Measurements from ENCODE around the gene MYPN.
"Not testable (repeated sequence)": the region's sequence is repeated elsewhere in the genome, so short reads cannot be mapped to it uniquely, and the experiment has no call there.

Gene MYPN

GRCh38 chr10:68222391-68222790 is 113.1 kb downstream of the MYPN start:
- no peak for DNase-seq (ENCODE audit: low read depth in 2 of 3, low spot score in 1 of 3)

- DNase-seq (ENCODE audit: low read depth in 2 of 3, low spot score in 1 of 3), result no peak
Measured at GRCh38 chr10:68223535-68224165, 114.4 kb downstream of the MYPN start.

- no peak for DNase-seq (ENCODE audit: low read depth in 2 of 3, low spot score in 1 of 3)
Measured at GRCh38 chr10:68224810-68225209, 115.5 kb downstream of the MYPN start.

GRCh38 chr10:68230268-68230667 is 121.0 kb downstream of the MYPN start:
- DNase-seq (ENCODE audit: low read depth in 2 of 3, low spot score in 1 of 3), result no peak

GRCh38 chr10:68231106-68231816 is 122.0 kb downstream of the MYPN start:
- DNase-seq (ENCODE audit: low read depth in 2 of 3, low spot score in 1 of 3), result peak; percentile 2 to 23 (median 23)

- DNase-seq (ENCODE audit: low read depth in 2 of 3, low spot score in 1 of 3), result no peak
Measured at GRCh38 chr10:68231817-68232251, 122.5 kb downstream of the MYPN start, which contains the start of gene ATOH7. TSS of gene ATOH7 (minus strand) at chr10:68232113. CDS start at chr10:68231677, 436 bp downstream.

GRCh38 chr10:68233046-68233445 is 123.8 kb downstream of the MYPN start:
- no peak for DNase-seq (ENCODE audit: low read depth in 2 of 3, low spot score in 1 of 3)

- DNase-seq (ENCODE audit: low read depth in 2 of 3, low spot score in 1 of 3), result no peak
Measured at GRCh38 chr10:68235111-68235510, 125.8 kb downstream of the MYPN start.

- no peak for DNase-seq (ENCODE audit: low read depth in 2 of 3, low spot score in 1 of 3)
Measured at GRCh38 chr10:68235581-68235980, 126.3 kb downstream of the MYPN start.

GRCh38 chr10:68237173-68237572 is 127.9 kb downstream of the MYPN start:
- no peak for DNase-seq (ENCODE audit: low read depth in 2 of 3, low spot score in 1 of 3)

- DNase-seq (ENCODE audit: low read depth in 2 of 3, low spot score in 1 of 3), result no peak
Measured at GRCh38 chr10:68238371-68238770, 129.1 kb downstream of the MYPN start.

- no peak for DNase-seq (ENCODE audit: low read depth in 2 of 3, low spot score in 1 of 3)
Measured at GRCh38 chr10:68239069-68239468, 129.8 kb downstream of the MYPN start.

- DNase-seq (ENCODE audit: low read depth in 2 of 3, low spot score in 1 of 3), result no peak
Measured at GRCh38 chr10:68239596-68240150, 130.4 kb downstream of the MYPN start.

- DNase-seq (ENCODE audit: low read depth in 2 of 3, low spot score in 1 of 3), result no peak
Measured at GRCh38 chr10:68242051-68242450, 132.8 kb downstream of the MYPN start.

- not testable (repeated sequence) for DNase-seq (ENCODE audit: low read depth in 2 of 3, low spot score in 1 of 3)
Measured at GRCh38 chr10:68246397-68246796, 137.1 kb downstream of the MYPN start.

- DNase-seq (ENCODE audit: low read depth in 2 of 3, low spot score in 1 of 3), result no peak
Measured at GRCh38 chr10:68247931-68248330, 138.6 kb downstream of the MYPN start.

GRCh38 chr10:68249297-68249696 is 140.0 kb downstream of the MYPN start:
- DNase-seq (ENCODE audit: low read depth in 2 of 3, low spot score in 1 of 3), result no peak

GRCh38 chr10:68251151-68251550 is 141.9 kb downstream of the MYPN start:
- DNase-seq (ENCODE audit: low read depth in 2 of 3, low spot score in 1 of 3), result no peak

- no peak for DNase-seq (ENCODE audit: low read depth in 2 of 3, low spot score in 1 of 3)
Measured at GRCh38 chr10:68251625-68252495, 142.6 kb downstream of the MYPN start.

GRCh38 chr10:68253346-68253745 is 144.1 kb downstream of the MYPN start:
- no peak for DNase-seq (ENCODE audit: low read depth in 2 of 3, low spot score in 1 of 3)

GRCh38 chr10:68261132-68261856 is 152.0 kb downstream of the MYPN start:
- no peak for DNase-seq (ENCODE audit: low read depth in 2 of 3, low spot score in 1 of 3)

All from stimulated activated CD4-positive, alpha-beta T cell treated with anti-CD3 and anti-CD28 coated beads, Interleukin-12 subunit alpha, Interleukin-12 subunit beta, amount 100 ng/mL, for 48 hours (primary cell).